ENCODE data around the gene ADRA1B.
A peak's percentile ranks its signal among the peaks of the same experiment; 100 is the strongest.
"Not testable (repeated sequence)": the region's sequence is repeated elsewhere in the genome, so short reads cannot be mapped to it uniquely, and the experiment has no call there.

Gene ADRA1B

DNA sequence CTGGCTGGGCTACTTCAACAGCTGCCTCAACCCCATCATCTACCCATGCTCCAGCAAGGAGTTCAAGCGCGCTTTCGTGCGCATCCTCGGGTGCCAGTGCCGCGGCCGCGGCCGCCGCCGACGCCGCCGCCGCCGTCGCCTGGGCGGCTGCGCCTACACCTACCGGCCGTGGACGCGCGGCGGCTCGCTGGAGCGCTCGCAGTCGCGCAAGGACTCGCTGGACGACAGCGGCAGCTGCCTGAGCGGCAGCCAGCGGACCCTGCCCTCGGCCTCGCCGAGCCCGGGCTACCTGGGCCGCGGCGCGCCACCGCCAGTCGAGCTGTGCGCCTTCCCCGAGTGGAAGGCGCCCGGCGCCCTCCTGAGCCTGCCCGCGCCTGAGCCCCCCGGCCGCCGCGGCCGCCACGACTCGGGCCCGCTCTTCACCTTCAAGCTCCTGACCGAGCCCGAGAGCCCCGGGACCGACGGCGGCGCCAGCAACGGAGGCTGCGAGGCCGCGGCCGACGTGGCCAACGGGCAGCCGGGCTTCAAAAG, 55.7 kb downstream of the ADRA1B start:
- no peak for DNase-seq

DNA sequence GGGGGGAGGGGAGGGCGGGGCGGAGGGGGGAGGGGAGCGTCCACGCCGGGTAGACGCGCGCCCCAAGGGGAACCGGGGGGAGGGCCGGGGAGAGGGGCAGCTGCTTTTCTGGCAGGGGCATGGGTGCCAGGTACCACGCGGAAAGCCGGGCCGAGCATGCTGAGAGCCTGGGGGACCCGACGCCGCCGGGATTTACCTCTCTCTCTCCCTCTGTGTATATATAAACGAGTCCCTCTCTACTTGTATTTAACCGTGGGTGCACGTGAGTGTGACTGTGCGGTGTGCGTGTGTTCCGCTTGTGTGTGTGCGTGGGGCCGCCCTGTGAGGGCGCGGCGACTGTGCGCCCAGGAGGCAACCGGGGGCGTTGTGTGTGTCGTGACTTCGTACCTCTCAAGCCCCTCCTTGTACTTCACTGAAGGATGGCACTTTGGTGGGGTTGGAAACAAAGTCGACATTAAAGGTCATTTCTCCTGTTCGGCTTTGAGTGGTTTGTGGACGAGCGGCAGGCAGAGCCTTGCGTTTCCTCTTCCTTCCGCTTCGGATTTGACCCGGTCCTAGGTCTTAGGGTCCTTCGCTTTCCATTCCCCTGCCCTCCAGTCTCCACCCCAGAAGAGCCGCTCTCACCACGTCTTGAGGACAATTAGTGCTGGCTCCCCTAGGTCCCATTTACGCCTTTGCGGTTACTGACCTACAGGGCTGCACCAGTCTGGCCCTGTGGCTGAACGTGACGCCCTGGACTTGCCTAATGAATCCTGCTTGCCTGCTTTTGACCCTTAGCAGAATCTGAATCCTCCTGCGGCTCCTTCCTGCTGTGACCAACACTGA, 56.5 kb downstream of the ADRA1B start:
- no peak for DNase-seq

DNA sequence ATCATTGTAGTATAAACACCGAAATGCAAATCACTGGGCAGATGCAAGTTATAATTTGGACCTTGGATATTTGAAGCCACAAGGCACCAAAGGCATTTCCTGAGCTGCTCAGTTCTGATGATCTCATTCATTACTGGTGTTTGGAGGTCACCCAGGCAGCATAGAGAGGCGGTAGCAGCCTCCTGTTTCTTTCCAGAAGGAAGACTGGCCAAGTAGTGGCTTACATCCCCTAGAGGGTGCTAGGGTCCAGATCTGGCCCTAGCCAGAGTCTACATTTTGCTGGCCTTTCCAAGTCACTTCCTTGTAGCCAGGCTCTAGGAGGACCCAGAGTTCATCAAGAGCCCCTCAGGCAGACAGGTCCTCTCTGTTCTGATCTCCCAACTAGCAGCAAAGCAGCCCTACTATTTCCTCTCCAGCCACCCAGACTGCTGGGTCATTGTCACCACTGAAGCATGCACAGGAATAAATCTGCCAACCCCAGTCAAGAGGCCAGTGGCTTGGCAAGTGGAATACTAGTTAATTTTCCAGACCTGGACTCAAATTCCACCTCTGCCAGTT, 59.3 kb downstream of the ADRA1B start:
- no peak for DNase-seq

DNA sequence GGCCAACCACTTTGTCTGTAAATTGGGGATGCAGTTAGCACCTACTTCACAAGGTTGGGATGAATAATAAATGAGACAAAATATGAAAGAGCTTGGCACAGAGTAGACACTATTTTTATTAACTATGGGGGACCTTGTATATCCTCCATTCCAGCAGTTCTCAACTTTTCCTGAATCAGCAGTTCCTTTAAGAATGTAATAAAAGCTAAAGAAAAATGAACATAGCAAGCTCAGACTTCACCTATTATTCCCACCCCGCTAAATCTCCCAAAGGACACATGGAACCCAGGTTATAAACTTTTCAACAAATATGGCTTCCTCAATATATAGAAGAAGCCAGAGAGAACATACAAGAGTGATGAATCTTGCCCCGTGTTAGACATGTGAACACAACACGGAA, 60.6 kb downstream of the ADRA1B start:
- no peak for DNase-seq

DNA sequence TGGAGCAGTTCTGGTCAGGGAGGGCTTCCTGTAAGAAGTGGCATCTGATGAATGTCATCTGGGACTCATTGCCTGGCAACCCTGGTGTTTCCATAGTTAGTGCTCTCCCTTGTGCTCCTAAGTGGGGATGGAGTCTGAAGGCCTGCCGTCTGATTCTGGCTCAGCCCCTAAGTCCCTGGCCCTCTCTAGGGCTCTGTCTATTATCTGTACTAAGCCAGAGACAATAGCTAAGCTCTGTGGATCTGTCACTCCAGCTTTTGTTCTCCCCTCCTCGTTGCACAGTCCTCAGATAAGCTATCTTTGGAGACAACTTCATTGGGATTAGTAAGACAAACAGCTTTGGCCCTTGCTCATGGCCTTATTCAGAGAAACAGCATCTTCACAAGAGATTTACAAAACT, 62.1 kb downstream of the ADRA1B start:
- no peak for DNase-seq

DNA sequence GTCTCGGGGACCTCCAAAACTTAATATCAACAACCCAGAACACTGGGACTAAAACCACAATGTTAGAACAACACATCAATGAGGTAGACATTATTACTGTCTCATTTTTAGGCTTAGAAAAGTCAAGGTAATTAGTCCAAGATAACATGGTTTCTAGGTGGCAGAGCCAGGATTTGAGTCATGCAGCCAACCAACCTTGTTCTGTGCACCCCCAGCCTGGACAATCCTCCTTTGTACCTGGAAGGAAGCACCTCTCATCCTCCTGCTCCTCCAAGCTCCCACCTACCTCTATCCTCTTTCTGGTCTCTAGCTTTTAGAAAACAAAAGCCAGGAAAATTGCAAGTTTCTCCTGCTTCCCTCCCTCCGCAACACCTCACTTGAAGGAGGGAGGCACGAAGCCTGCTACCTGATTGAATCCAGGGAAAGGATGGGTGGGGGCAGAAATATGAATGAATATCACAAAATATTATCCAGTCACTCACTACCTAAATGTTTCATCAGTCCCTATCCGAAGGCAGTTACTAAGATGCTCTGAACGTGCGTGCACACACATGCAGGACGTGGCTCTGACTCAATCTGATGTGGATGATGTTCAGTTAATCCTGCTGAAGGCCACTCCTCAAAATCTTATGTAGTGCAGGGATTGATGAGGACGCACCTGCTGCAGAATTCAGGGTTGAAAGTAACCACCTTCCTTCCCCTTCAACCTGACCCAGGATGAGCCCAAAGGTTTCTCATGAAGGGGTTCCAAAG, 66.3 kb downstream of the ADRA1B start:
- DNase-seq = no peak

DNA sequence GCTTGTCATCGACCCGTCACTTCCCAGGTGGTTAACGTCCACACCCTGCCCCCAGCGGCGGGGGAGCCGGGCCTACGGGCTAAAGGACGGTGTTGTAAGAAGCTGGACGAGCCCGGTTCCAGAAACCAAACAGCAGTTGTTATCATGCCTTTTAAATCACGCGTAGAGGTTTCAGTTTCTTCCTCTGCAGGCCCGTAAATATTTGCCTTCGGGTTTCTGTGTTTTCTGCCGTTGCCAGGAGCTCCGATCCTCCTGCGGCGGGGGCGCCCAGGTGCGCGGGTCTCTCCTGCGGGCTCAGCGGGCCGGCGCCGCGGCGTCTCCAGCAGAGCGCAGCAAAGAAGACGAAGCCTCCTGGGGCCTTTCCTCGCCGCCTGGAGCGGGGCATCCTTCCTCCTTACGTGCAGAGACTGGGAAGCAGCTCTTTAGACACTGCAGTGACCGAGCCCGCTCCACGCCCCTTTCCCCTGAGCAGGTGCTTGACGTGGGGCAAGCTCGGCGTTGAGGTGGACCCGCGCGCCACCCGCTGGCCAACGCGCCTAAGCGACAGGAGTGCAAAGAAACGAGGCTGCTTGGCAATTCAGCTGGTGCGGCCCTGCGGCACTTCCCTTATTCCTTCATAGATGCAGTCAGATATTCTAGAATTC, 70.9 kb downstream of the ADRA1B start:
- peak; percentile 35 to 62 (median 44) for DNase-seq

DNA sequence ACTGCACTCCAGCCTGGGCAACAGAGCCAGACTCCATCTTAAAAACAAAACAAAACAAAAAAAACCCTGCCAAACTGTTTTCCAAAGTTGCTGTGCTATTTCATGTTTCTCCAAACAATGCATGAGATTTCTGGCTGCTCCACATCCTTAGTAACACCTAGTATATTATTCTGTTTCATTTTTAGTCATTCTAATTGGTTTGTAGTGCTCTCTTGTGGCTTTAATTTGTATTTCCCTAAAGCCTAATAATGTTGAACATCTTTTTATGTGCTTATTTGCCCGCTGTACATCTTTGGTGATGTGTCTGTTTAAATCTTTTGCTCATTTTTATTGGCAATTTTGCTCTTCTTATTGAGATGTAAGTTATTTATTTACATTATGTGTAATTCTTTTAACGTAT, 74.2 kb downstream of the ADRA1B start:
- no peak for DNase-seq

DNA sequence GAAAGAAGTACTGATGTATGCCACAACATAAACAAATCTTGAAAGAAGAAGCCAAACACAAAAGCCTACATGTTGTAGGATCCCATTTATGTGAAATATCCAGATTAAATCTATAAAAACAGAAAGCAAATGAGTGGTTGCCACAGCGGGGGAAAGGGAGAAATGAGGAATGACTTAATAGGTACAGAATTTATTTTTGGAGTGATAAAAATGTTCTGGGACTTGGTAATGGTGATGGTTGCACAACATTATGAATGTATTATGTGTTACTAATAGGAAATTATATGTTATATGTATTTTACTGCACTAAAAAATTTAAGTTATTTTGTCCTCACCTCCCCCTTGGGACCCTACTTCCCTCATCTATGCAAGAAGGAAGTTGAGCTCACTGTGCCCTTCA, 76.3 kb downstream of the ADRA1B start:
- DNase-seq = no peak

DNA sequence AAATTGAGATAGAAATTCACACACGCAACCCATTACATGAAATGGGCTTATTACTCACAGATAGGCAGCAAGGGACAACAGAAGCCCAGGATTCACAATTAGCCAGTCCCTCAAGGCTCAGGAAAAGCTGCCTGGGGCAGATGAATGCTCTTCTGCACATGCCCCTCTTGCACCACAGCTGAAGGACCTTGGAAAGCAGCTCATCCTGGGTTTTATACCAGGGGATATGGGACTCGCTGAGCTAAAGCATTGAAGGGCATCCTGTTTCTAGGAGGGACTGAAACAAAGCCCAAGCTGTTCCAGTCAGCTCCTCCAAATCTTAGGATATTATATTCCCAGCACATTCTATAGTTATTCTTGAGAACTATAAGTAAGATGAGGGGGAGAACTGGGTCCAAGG, 76.9 kb downstream of the ADRA1B start:
- no peak for DNase-seq

DNA sequence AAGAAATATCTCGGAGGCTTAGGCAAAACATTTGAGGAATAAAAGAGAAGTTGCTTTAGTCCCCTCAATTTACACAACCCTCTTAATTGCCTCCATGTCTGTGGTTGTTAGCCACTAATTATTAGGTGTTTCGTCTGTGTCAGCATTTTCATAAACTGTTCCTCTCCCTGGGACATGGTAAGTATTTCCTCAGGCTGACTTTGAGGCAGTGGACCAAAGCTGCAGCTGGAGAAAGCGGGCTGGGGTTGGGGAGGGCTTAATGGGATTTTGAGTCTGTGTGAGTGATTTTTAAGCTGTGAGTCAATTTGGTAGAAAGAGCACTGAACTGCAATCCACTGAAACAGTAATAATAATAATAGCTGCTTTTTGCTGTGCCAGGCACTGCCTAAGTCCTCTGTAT, 79.6 kb downstream of the ADRA1B start:
- no peak for DNase-seq

DNA sequence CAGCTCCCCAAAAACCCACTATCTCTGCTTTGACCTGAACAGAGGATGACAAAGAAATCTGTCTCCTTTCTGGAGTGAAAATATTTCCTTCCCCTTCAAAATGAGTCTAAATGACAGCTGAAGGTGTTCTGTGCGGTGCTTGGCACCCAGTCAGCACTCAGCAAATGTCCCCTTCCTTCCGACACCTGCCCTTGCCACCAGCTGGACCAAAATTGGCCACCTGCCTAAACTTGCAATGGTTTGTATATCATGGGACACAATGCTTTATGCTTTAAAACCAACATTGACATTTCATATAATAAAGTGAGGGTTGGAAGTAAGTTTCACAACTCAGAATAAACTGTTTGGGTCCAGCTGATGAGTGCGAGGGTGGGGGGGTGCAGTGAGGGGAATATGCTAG, 85.2 kb downstream of the ADRA1B start:
- DNase-seq = no peak

DNA sequence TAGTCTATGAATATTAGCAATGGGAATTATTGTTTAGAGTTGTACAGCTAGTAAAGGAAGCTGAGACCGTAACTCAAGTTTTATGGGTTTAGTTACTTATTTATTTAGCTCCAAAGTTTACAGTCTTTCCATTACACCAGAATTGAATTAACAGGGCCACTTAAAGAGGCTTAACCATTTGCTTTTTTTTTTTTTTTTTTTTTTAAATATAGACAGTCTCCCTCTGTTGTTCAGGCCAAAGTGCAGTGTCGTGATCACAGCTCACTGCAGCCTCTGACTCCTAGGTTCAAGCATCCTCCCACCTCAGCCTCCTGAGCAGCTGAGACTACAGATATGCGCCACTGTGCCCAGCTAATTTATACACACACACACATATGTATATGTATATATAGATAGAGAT, 91.2 kb downstream of the ADRA1B start:
- DNase-seq = no peak

DNA sequence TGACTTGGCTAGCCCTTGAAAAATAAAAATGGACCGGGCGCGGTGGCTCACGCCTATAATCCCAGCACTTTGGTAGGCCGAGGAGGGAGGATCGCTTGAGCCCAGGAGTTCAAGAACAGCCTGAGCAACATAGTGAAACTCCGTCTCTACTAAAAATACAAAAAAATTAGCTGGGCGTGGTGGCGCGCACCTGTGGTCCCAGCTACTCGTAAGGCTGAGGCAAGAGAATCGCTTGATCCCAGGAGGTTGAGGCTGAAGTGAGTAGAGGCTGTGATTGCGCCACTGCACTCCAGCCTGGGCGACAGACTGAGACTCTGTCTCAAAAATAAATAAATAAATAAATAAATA, 92.2 kb downstream of the ADRA1B start:
- DNase-seq = not testable (repeated sequence)

DNA sequence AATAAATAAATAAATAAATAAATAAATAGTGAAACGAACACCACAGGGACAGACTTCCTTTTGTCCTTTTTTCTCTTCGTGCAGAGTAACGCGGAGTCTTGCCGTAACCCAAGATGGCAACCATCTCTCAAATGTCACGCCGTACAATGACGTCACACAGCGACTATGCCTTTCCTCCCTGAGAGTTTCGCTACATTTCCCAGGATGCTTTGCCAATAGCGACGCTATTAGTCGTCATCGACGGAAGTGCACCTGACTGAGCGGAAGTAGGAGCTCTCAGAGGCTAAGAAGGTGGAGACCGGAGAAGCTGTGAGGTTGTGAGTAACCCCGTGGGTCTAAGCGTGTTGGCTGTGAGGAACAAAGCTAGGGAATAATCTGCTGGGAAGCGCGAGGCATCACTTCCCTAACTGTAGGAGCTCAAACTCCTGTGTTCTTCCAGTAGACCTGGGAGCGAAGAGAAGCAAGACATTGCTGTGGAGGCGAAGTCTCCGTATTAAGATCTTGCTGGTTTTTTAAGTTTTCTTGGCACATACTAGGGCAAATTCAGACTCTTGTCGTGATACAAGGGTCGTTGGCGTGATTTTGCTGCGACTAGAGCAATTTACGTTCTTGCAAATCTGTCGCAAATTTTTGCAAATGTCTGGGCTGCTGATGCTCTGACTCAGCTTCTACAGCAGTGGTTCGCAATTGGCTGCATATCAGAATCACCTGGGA, 92.8 kb downstream of the ADRA1B start, which contains the start of gene TTC1:
TTC1 (plus strand) TSS at position 263 of the 714 bp plus-strand sequence. CDS start 1,390 bp downstream, outside the sequence.
- peak; percentile 69 to 78 (median 73) for DNase-seq

DNA sequence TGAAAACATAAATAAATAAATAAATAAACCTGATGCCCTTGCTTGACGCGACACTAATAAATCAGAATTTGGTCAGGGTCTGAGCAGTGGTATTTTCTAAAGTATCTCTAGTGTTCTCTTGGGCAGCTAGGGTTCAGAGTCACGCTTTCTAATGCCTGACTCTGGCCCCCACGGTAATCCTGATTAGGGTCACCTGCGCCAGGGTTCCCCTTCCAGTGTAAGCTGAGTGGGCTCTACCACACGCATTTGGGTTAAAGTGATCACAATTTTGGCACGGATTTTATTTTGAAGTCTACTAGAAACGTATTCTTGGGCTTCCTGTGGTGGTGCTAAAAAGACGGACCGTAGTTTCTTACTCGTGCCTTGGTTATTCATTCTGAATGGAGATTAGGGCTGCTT, 93.3 kb downstream of the ADRA1B start:
- no peak for DNase-seq

DNA sequence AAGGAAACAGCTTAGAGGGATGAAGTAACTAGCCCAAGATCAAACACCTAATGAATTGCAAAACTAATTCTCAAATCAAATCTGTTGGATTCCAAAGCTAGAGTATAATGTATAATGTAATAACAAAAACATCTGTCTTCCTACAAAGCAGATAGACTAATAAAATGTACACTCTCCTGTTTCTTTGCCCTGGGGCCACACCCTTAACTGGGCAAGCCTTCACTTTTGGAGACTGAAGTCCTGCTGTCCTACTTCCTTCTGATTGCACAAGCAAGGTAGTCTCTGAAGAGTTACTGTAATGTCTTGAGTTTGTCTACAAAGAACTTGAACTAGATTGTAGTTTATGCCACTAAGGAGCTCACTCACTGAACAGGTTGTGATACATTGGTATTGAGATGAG, 95.2 kb downstream of the ADRA1B start:
- no peak for DNase-seq

DNA sequence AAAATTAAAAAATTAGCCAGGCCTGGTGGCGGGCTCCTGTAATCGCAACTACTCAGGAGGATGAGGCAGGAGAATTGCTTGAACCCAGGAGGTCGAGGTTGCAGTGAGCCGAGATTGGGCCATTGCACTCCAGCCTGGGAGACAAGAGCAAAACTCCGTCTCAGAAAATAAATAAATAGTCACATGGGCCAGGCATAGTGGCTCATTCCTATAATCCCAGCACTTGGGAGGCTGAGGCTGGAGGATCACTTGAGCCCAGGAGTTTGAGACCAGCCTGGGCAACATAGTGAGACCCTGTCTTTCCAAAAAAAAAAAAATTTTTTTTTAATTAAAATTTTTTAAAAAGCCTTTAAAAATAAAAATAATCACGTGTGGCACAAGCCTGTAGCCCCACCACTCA, 97.9 kb downstream of the ADRA1B start:
- DNase-seq = not testable (repeated sequence)

DNA sequence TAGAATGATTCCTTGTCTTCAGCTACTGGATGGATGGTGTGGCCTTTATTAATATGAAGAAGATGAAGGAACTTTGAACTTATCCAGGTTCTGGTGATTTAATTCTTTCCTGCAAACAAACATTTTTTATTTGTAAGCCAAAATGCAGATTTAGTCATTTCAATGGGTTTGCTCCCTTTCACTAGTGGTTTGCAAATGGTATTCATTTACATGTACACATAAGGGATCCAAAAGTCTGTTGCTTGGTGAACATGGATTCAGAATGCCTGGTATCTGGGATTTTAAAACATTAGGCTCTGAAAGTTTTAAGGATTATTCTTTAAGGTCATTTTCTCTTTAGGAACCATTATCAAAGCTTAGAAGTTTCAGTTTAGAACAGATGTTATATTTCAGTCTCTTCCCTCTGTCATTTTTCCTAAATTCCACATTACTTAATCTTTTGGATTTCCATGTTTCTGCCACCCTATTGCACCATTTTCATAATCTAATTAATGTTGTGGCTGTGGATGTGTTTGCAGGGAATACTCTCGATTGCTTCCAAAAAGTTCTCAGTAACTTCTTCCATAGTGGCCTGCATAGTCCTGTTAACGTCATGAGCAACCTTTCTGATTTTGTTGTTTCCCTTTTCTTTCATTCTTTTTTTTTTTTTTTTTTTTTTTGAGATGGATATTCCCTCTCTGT, 102.8 kb downstream of the ADRA1B start:
- no peak for DNase-seq

DNA sequence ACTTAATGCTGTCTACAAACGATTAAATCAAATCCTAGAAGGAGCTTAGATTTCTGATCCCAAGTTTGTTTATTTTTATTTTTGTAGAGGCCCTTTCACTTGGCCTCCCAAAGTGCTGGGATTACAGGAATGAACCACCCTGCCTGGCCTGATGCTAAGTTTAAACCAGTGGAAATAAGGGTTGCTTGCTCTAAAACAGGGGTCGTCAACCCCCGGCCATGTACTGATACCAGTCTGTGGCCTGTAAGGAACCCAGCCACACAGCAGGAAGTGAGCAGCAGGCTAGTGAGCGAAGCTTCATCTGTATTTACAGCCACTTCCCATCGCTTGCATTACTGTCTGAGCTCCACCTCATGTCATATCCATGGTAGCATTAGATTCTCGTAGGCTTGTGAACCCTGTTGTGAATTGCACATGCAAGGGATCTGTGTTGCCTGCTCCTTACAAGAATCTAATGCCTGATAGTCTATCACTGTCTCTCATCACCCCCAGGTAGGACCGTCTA, 104.0 kb downstream of the ADRA1B start:
- no peak for DNase-seq

DNA sequence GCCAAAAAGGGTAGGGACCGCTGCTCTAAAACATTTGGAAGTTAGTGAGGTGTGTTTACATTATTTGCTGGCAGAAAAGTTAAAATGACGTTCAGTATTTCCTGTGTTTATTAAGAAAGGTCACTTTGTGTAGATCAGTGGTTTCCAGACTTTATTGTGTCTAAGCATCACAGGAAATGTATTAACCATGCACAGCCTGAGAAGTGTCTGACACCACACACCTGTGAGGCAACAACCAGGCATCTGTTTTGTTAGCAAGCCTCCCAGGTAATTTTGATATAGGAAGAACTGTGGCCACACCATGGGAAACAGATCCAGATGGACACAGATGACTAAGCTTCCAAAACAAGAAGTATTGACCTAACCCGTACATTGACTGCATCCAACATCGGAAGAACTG, 104.7 kb downstream of the ADRA1B start:
- DNase-seq = no peak

Data from activated naive CD4-positive, alpha-beta T cell (primary cell).